Endodermal cell (in vitro differentiated cells): Measurements from ENCODE around the gene GPATCH11. TPM values are rescaled to one million over a fixed set of nuclear protein-coding genes. Genes with fewer than 3 reads are reported as not detected.

Source experiments
- DNase-seq: peaks from one replicate; pipeline ENCODE4 v3.0.0-alpha.2; 2017
- H3K27ac ChIP-seq: 2 replicates; pipeline ENCODE4 v1.5.1; 2013; ENCODE audit warnings: mild to moderate bottlenecking, low read depth, low read length, moderate library complexity
- H3K27me3 ChIP-seq: 2 replicates; pipeline ENCODE4 v1.6.1; 2013; ENCODE audit warnings: mild to moderate bottlenecking, low read length, moderate library complexity; ENCODE audit not compliant: insufficient read depth, control insufficient read depth, poor library complexity, severe bottlenecking
- H3K36me3 ChIP-seq: 2 replicates; pipeline ENCODE4 v1.7.0; 2013; ENCODE audit warnings: mild to moderate bottlenecking, low read length, moderate library complexity; ENCODE audit not compliant: control insufficient read depth, insufficient read depth
- H3K4me1 ChIP-seq: one replicate; pipeline ENCODE4 v1.7.0; 2013; ENCODE audit warnings: low read length; ENCODE audit not compliant: control insufficient read depth, insufficient read depth
- H3K4me3 ChIP-seq: 2 replicates; pipeline ENCODE4 v1.5.1; 2013; ENCODE audit warnings: mild to moderate bottlenecking, low read length, moderate library complexity
- H3K9ac ChIP-seq: 2 replicates; pipeline ENCODE4 v1.6.1; 2013; ENCODE audit warnings: mild to moderate bottlenecking, low read length, moderate library complexity; ENCODE audit not compliant: poor library complexity, severe bottlenecking; ENCODE audit errors: extremely low read depth
- H3K9me3 ChIP-seq: 2 replicates; pipeline ENCODE4 v1.6.1; 2013; ENCODE audit warnings: mild to moderate bottlenecking, low read length, moderate library complexity; ENCODE audit not compliant: control insufficient read depth
- H3K27ac Mint-ChIP-seq: 2 replicates; pipeline ENCODE4 v1.8.0; 2020; ENCODE audit warnings: mixed read lengths
- H3K27me3 Mint-ChIP-seq: 2 replicates; pipeline ENCODE4 v1.8.0; 2021; ENCODE audit warnings: mild to moderate bottlenecking, mixed read lengths; ENCODE audit not compliant: insufficient read depth
- H3K36me3 Mint-ChIP-seq: 2 replicates; pipeline ENCODE4 v1.8.0; 2020; ENCODE audit warnings: low read depth, mixed read lengths
- H3K4me1 Mint-ChIP-seq: 2 replicates; pipeline ENCODE4 v1.8.0; 2020; ENCODE audit warnings: mixed read lengths
- H3K4me3 Mint-ChIP-seq: 2 replicates; pipeline ENCODE4 v1.8.0; 2020; ENCODE audit warnings: mild to moderate bottlenecking, moderate library complexity, mixed read lengths
- H3K9me3 Mint-ChIP-seq: 2 replicates; pipeline ENCODE4 v1.8.0; 2020; ENCODE audit warnings: mild to moderate bottlenecking, mixed read lengths
- CTCF ChIP-seq: fragments of 200-600 bp; sonication (generic); conservative IDR thresholded peaks from 2 replicates; pipeline ENCODE4 v1.5.0; 2021; ENCODE audit warnings: antibody characterized with exemption, mild to moderate bottlenecking
- WGBS, 2 experiments: methylation state at CpG; one replicate each; pipeline versions ENCODE4 v1.1.5 to v1.1.7; 2013; ENCODE audit warnings: missing lambda C conversion rate in 2 of 2, mixed read lengths in 1 of 2; ENCODE audit not compliant: insufficient coverage in 1 of 2, insufficient read length in 1 of 2; 5-methylcytosine and 5-hydroxymethylcytosine counted together
- total RNA-seq, 2 donors: library from RNA; stranded (reverse); fragmentation: NEBNext Ultra II Directional in 1 of 2; extraction: Animal tissue kit (Norgen Biotek cat#: 25700) in 1 of 2; gene quantifications; 2 replicates in 1 of 2; 3 replicates in 1 of 2; pipeline ENCODE4 v1.2.1, GENCODE V29; 2021

GPATCH11 gene
- total RNA-seq, 2 donors from 2014 or later: 8.8 to 15.9 TPM

- Mint-ChIP-seq H3K9me3 (no peaks in the 10 kb centered on the region), H3K4me1 (no peaks in the 10 kb centered on the region), H3K27ac (no peak overlapping the region), H3K27me3 (no peaks in the 10 kb centered on the region), H3K4me3 (no peak overlapping the region), H3K36me3 (peaks cover 66% of the 10 kb centered on the region)
- TF ChIP-seq CTCF: no peak
- H3K9me3 ChIP-seq: peaks cover 10% of the 10 kb centered on the region
- H3K27ac ChIP-seq: no peak overlapping the region
- H3K36me3 ChIP-seq: peaks cover 34% of the 10 kb centered on the region
- H3K4me1 ChIP-seq: no peaks in the 10 kb centered on the region
- no peak overlapping the region for H3K9ac ChIP-seq
- no peak overlapping the region for H3K4me3 ChIP-seq
- WGBS, 2 experiments: 95 to 100% methylated on average over 2 of the region's 2 CpGs
- H3K27me3 ChIP-seq: no peaks in the 10 kb centered on the region
- no peak for DNase-seq
Measured at GRCh38 chr2:37125416-37125815, 41.1 kb downstream of the GPATCH11 start.

DNA sequence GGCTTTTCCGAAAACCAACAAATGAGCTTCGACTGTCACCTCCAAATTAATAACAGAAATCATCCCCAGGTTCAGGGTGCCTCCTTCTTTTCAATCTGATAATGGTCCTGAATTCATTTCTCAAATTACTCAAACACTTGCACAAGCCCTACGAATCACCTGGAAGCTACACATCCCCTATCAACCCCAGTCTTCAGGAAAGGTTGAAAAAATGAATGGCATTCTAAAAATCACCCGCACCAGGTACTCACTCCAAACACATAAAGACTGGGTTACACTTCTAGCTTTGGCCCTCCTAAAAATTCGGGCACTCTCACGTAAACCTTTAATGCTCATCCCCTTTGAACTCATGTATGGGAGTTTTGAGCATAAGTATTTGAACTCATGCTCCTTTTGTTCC is 48.6 kb downstream of the GPATCH11 start:
- DNase-seq: no peak
- Mint-ChIP-seq H3K4me1 (peaks cover 2% of the 10 kb centered on the region), H3K27ac (no peak overlapping the region), H3K4me3 (no peak overlapping the region), H3K9me3 (no peaks in the 10 kb centered on the region), H3K36me3 (peaks cover 52% of the 10 kb centered on the region), H3K27me3 (no peaks in the 10 kb centered on the region)
- H3K4me3 ChIP-seq: no peak overlapping the region
- H3K4me1 ChIP-seq: no peaks in the 10 kb centered on the region
- TF ChIP-seq CTCF: no peak
- H3K9ac ChIP-seq: no peak overlapping the region
- H3K9me3 ChIP-seq: peaks cover 15% of the 10 kb centered on the region
- H3K36me3 ChIP-seq: peaks cover 53% of the 10 kb centered on the region
- no peaks in the 10 kb centered on the region for H3K27me3 ChIP-seq
- no peak overlapping the region for H3K27ac ChIP-seq
- WGBS, 2 experiments: 94 to 100% methylated on average over 2 to 6 of the region's 6 CpGs

GRCh38 chr2:37142546-37142945 is 58.2 kb downstream of the GPATCH11 start:
- no peak for DNase-seq
- no peak overlapping the region for H3K27ac ChIP-seq
- Mint-ChIP-seq H3K4me3 (no peak overlapping the region), H3K9me3 (no peaks in the 10 kb centered on the region), H3K4me1 (no peaks in the 10 kb centered on the region), H3K27ac (no peak overlapping the region), H3K36me3 (peaks cover 52% of the 10 kb centered on the region), H3K27me3 (no peaks in the 10 kb centered on the region)
- H3K9ac ChIP-seq: no peak overlapping the region
- H3K4me3 ChIP-seq: no peak overlapping the region
- no peaks in the 10 kb centered on the region for H3K4me1 ChIP-seq
- H3K27me3 ChIP-seq: no peaks in the 10 kb centered on the region
- no peaks in the 10 kb centered on the region for H3K9me3 ChIP-seq
- TF ChIP-seq CTCF: peak; percentile 49
- H3K36me3 ChIP-seq: peaks cover 64% of the 10 kb centered on the region
